Measurements from ENCODE around the gene PEF1. TPM values are rescaled to one million over a fixed set of nuclear protein-coding genes. Genes with fewer than 3 reads are reported as not detected.

Gene PEF1
- total RNA-seq, 1 donor from 2014 or later = 43.8 TPM

DNA sequence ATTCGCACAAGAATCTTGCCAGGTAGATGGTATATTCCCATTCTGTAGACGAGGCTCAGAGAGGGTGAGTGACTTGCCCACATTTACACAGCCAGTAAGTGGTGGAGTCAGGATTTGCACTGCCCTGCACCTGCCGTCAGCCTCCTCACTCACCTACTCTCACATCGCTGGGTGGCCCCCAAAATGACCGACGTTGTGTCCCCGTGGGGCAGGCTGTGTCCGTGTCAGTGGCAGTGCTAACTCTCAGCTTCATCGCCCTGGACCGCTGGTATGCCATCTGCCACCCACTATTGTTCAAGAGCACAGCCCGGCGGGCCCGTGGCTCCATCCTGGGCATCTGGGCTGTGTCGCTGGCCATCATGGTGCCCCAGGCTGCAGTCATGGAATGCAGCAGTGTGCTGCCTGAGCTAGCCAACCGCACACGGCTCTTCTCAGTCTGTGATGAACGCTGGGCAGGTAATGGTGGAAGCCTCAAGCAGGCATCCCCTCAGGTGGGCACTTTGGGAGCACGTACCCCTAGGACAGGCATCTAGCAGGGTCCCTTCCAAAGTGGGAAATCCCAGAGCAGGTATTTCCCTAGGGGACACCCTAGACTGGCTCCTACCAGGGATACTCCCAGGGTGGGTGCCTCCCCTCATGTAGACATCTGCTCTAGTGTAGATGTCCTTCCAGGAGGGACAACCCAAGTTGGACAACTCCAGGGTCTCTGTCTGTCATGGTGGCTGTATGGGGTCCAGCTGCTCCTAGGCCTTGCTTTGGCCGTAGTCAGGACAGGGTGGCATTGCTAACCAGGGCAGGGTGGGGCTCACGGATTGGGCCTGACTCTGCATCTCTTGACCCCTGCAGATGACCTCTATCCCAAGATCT lies 23.8 kb downstream of the PEF1 start:
- no peak for TF ChIP-seq CTCF (IDR thresholded peaks at IDR 0.05; ENCODE audit: unreplicated experiment)
- H3K4me3 Mint-ChIP-seq = no peak overlapping the region
- no peaks in the 10 kb centered on the region for H3K36me3 Mint-ChIP-seq
- peaks cover 17% of the 10 kb centered on the region for H3K27me3 Mint-ChIP-seq (ENCODE audit: low read depth)
- H3K9me3 Mint-ChIP-seq = no peaks in the 10 kb centered on the region
- H3K4me1 Mint-ChIP-seq = peaks cover 5% of the 10 kb centered on the region
- H3K27ac Mint-ChIP-seq = no peak overlapping the region
- DNase-seq (ENCODE audit: low spot score in 2 of 2, unreplicated experiment in 2 of 2) = no peak

DNA sequence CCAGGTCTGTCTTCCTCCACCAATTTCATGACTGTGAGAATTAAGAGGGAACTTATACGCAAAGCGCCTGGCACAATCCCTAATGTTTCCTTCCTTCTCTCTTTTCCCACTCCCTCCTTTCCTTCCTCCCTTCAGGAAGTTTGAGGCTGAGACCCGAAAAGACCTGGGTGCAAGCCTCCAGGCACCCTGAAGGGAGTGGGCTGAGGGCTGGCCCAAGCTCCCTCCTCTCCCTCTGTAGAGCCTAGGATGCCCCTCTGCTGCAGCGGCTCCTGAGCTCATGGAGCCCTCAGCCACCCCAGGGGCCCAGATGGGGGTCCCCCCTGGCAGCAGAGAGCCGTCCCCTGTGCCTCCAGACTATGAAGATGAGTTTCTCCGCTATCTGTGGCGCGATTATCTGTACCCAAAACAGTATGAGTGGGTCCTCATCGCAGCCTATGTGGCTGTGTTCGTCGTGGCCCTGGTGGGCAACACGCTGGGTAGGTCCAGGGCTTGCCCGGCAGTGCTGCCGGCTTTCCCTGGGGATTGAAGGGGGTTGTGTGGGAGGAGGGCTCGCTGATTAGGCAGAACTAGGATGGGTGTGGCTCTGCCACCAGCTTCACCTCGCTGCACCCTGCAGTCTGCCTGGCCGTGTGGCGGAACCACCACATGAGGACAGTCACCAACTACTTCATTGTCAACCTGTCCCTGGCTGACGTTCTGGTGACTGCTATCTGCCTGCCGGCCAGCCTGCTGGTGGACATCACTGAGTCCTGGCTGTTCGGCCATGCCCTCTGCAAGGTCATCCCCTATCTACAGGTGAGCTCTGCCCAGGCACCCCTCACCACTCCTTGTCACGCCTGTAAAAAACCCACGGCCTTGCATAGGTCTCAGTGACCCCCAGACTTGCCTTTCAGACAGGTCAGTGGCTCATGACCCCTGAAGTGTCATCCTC lies 25.5 kb downstream of the PEF1 start:
- Mint-ChIP-seq H3K27ac (no peak overlapping the region), H3K36me3 (no peaks in the 10 kb centered on the region), H3K9me3 (no peaks in the 10 kb centered on the region), H3K4me1 (peaks cover 7% of the 10 kb centered on the region), H3K4me3 (no peak overlapping the region), H3K27me3 (ENCODE audit: low read depth) (peaks cover 20% of the 10 kb centered on the region)
- TF ChIP-seq CTCF (IDR thresholded peaks at IDR 0.05; ENCODE audit: unreplicated experiment) = no peak
- DNase-seq (ENCODE audit: low spot score in 2 of 2, unreplicated experiment in 2 of 2) = no peak

GRCh38 chr1:31617916-31618746 lies 26.5 kb downstream of the PEF1 start:
- H3K36me3 Mint-ChIP-seq = no peaks in the 10 kb centered on the region
- peak; percentile 88 for TF ChIP-seq CTCF (IDR thresholded peaks at IDR 0.05; ENCODE audit: unreplicated experiment)
- no peaks in the 10 kb centered on the region for H3K9me3 Mint-ChIP-seq
- H3K4me1 Mint-ChIP-seq = peaks cover 8% of the 10 kb centered on the region
- no peak overlapping the region for H3K27ac Mint-ChIP-seq
- peak overlapping the region; percentile 58 for H3K4me3 Mint-ChIP-seq
- peaks cover 20% of the 10 kb centered on the region for H3K27me3 Mint-ChIP-seq (ENCODE audit: low read depth)
- DNase-seq (ENCODE audit: low spot score in 2 of 2, unreplicated experiment in 2 of 2) = peak; percentile 54 to 80

DNA sequence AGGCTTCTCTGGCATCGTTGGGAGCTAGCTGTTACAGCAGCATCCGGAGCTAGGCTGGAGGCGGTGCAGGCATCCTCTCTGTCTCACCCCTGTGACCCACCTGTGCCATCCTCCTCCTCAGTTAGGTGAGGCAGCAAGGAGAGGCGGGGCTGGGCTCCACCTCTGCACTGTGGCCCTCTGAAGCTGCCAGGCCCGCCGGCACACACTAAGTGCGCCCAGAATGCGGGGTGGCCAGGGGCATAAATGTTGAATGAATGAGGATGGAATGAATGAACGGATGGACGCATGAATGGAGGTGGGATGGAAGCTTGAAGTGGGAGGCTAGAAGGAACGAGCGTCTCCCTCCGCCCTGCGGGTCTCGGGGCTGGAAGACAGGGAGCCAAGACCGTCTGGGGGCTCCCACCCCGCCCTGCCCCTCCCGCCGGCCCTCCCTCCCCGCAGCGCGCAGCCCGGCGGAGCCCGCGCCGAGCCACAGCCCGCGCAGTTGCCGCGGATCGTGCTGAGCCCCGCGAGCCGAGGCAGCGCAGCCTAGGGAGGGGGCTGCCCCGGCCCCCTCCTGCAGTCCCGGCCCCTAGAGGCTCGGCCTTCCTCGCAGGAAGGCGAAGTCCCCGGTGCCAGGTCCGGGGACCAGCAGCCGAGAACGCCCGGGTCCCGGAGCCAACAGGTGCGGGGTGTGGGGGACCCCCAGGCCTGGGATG lies 27.3 kb downstream of the PEF1 start, which contains the start of gene HCRTR1:
Gene HCRTR1 (plus strand): TSS at position 472 of the 698 bp plus-strand sequence. CDS start 1,504 bp downstream, outside the sequence.
- Mint-ChIP-seq H3K9me3 (no peaks in the 10 kb centered on the region), H3K4me3 (peak within 1 kb of the TSS; percentile 68), H3K27ac (no peak within 1 kb of the TSS), H3K36me3 (no peaks in the 10 kb centered on the region), H3K4me1 (peaks cover 8% of the 10 kb centered on the region), H3K27me3 (ENCODE audit: low read depth) (peaks cover 20% of the 10 kb centered on the region)
- no peak for TF ChIP-seq CTCF (IDR thresholded peaks at IDR 0.05; ENCODE audit: unreplicated experiment)
- no peak for DNase-seq (ENCODE audit: low spot score in 2 of 2, unreplicated experiment in 2 of 2)
